Measurements from ENCODE around the gene TMEM39A.

- TF ChIP-seq, protein P1, sequence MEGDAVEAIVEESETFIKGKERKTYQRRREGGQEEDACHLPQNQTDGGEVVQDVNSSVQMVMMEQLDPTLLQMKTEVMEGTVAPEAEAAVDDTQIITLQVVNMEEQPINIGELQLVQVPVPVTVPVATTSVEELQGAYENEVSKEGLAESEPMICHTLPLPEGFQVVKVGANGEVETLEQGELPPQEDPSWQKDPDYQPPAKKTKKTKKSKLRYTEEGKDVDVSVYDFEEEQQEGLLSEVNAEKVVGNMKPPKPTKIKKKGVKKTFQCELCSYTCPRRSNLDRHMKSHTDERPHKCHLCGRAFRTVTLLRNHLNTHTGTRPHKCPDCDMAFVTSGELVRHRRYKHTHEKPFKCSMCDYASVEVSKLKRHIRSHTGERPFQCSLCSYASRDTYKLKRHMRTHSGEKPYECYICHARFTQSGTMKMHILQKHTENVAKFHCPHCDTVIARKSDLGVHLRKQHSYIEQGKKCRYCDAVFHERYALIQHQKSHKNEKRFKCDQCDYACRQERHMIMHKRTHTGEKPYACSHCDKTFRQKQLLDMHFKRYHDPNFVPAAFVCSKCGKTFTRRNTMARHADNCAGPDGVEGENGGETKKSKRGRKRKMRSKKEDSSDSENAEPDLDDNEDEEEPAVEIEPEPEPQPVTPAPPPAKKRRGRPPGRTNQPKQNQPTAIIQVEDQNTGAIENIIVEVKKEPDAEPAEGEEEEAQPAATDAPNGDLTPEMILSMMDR (IDR thresholded peaks at IDR 0.05; ENCODE audit: insufficient read depth, low read length), result no peak
- no peak for TF ChIP-seq REST (IDR thresholded peaks at IDR 0.05; ENCODE audit: insufficient replicate concordance, low read depth)
Observed at GRCh38 chr3:119434703-119435102, 28.7 kb downstream of the TMEM39A start.
